Vagina (tissue), 2 donors: ENCODE results near the gene SUMF1. TPM values are rescaled to one million over a fixed set of nuclear protein-coding genes. Genes with fewer than 3 reads are reported as not detected.

ENCODE experiments used
- DNase-seq, 2 donors: peaks; one replicate each; pipeline ENCODE4 v3.0.0-alpha.2; 2017; ENCODE audit errors: extremely low spot score in 2 of 2
- H3K27ac ChIP-seq: fragments of 200-600 bp; sonication (generic); one replicate; pipeline ENCODE4 v1.5.1; 2019
- H3K27me3 ChIP-seq: fragments of 200-600 bp; sonication (generic); one replicate; pipeline ENCODE4 v1.5.1; 2019
- H3K36me3 ChIP-seq, 2 donors: fragments of 200-600 bp; sonication (generic); one replicate each; pipeline ENCODE4 v1.5.1; 2017 to 2019
- H3K4me1 ChIP-seq: fragments of 200-600 bp; sonication (generic); one replicate; pipeline ENCODE4 v1.5.1; 2019
- H3K4me3 ChIP-seq, 2 donors: fragments of 200-600 bp; sonication (generic); 1 replicate in 1 of 2; 2 replicates in 1 of 2; pipeline ENCODE4 v1.5.1; 2016 to 2019
- H3K9me3 ChIP-seq: fragments of 200-600 bp; sonication (generic); one replicate; pipeline ENCODE4 v1.5.1; 2019
- POLR2A ChIP-seq, 2 donors: fragments of 450-650 bp; IDR thresholded peaks; one replicate each; pipeline ENCODE4 v1.6.1; 2017; ENCODE audit warnings: antibody characterized with exemption in 2 of 2, mild to moderate bottlenecking in 2 of 2, moderate library complexity in 2 of 2
- POLR2AphosphoS5 ChIP-seq, 2 donors: sonication (generic); formaldehyde crosslinking; IDR thresholded peaks; one replicate each; pipeline ENCODE4 v1.9.0; 2017; ENCODE audit warnings: antibody characterized with exemption in 2 of 2, mild to moderate bottlenecking in 2 of 2, low read depth in 1 of 2; ENCODE audit not compliant: insufficient read depth in 1 of 2
- intact Hi-C: fragments of 100-400 bp; cut with DNase I; formaldehyde crosslinking; loops from one replicate; pipeline ENCODE4 v1.15.1; 2023
- total RNA-seq: library from RNA; depleted of rRNA; stranded (reverse); fragments of >200 nt; gene quantifications from one replicate; pipeline ENCODE4 v1.2.3, GENCODE V29; 2016
- TF ChIP-seq, protein P1 (sequence below), 3 experiments: fragments of 450-650 bp in 2 of 3; fragments of 200-600 bp in 1 of 3; sonication (generic) in 1 of 3; IDR thresholded peaks; one replicate each; pipeline ENCODE4 v1.5.1; 2017 to 2019; ENCODE audit warnings: antibody characterized with exemption in 3 of 3, mild to moderate bottlenecking in 2 of 3, moderate library complexity in 2 of 3

SUMF1 gene
- total RNA-seq, 1 donor from 2014 or later = 65.6 TPM

DNA sequence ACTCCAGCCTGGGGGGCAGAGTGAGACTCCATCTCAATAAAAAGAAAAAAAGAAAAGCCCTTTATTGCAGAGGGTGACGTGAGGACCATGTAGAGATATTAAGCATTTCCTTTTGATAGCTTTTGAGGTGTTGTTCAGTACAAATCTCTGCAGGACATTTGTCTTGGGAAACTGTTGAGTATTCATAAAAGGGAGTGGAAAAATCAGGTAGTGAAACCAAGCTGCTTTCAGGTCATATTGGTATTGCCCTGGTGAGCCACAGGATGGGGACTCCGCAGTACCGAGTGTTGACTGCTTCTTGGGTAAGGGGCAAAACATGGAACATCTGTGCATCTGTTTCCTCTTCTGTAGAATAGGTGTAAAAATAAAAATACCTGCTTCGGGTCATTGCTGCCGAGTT, 36.0 kb upstream of the SUMF1 start:
- no peak overlapping the region for H3K27ac ChIP-seq

DNA sequence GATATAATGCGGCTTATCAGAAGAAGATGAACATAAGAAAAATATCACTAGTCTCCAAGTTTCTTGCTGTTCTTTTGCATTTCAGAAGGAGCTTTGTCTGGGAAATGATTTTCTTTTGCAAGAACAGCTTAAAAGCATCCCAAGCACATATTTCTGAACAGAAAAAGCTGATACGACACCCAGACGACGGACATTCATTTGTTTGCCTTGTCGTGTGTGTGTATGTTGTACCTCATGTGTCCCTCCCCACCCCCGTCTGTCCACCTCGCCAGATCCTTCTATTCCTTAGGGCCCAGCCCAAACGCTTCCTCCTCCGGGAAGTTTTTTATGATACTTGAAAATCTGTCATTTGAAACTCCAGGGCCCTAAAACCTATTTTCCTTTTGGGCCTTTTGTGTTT, 34.9 kb upstream of the SUMF1 start:
- Histone ChIP-seq H3K4me3 (no peak overlapping the region), H3K9me3 (no peaks in the 10 kb centered on the region), H3K27me3 (no peaks in the 10 kb centered on the region), H3K4me1 (peaks cover 18% of the 10 kb centered on the region), H3K36me3 (no peaks in the 10 kb centered on the region), H3K27ac (no peak overlapping the region)
- no peak for DNase-seq
- no peak for TF ChIP-seq POLR2AphosphoS5 (IDR thresholded peaks at IDR 0.05; ENCODE audit: insufficient read depth in 1 of 2, low read depth in 1 of 2)
- no peak for TF ChIP-seq POLR2A (IDR thresholded peaks at IDR 0.05)
- TF ChIP-seq, protein P1, sequence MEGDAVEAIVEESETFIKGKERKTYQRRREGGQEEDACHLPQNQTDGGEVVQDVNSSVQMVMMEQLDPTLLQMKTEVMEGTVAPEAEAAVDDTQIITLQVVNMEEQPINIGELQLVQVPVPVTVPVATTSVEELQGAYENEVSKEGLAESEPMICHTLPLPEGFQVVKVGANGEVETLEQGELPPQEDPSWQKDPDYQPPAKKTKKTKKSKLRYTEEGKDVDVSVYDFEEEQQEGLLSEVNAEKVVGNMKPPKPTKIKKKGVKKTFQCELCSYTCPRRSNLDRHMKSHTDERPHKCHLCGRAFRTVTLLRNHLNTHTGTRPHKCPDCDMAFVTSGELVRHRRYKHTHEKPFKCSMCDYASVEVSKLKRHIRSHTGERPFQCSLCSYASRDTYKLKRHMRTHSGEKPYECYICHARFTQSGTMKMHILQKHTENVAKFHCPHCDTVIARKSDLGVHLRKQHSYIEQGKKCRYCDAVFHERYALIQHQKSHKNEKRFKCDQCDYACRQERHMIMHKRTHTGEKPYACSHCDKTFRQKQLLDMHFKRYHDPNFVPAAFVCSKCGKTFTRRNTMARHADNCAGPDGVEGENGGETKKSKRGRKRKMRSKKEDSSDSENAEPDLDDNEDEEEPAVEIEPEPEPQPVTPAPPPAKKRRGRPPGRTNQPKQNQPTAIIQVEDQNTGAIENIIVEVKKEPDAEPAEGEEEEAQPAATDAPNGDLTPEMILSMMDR (IDR thresholded peaks at IDR 0.05) = no peak
- intact Hi-C loops = loop anchor here (10.0 kb wide), 1 partner anchor 133 kb away; no protein-coding TSS in a partner anchor

More for the DNA sequence above, 36.0 kb upstream of the SUMF1 start:
- Histone ChIP-seq H3K36me3 (no peaks in the 10 kb centered on the region), H3K27me3 (no peaks in the 10 kb centered on the region), H3K4me1 (peaks cover 18% of the 10 kb centered on the region), H3K4me3 (no peak overlapping the region), H3K9me3 (no peaks in the 10 kb centered on the region)
- TF ChIP-seq, protein P1 (IDR thresholded peaks at IDR 0.05) = no peak
- intact Hi-C loops = loop anchor here (10.0 kb wide), 1 partner anchor 132 kb away; no protein-coding TSS in a partner anchor
- no peak for DNase-seq

DNA sequence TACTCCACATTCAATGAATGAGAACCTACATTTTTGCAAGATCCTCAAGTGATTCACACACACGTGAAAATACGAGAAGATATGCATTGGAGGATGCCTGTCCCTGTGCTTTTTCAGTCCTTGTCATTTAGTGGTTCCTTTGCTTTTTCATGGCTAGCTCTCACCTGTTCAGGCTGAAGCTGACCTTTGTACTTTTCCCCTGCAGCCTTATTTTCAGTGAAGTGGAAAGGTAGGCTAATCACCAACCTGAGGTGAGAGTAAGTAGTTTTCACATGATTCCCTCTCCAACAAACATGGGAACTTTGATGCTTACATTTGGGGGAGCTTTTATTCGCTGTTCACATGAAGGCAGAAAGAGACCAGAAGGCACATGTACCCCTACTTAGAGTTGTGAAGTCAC, 34.4 kb upstream of the SUMF1 start:
- intact Hi-C loops = loop anchor here (10.0 kb wide), 1 partner anchor 133 kb away; no protein-coding TSS in a partner anchor
- Histone ChIP-seq H3K9me3 (no peaks in the 10 kb centered on the region), H3K27ac (no peak overlapping the region), H3K27me3 (no peaks in the 10 kb centered on the region), H3K4me1 (peaks cover 20% of the 10 kb centered on the region), H3K4me3 (no peak overlapping the region), H3K36me3 (no peaks in the 10 kb centered on the region)
- no peak for TF ChIP-seq POLR2A (IDR thresholded peaks at IDR 0.05)
- no peak for TF ChIP-seq POLR2AphosphoS5 (IDR thresholded peaks at IDR 0.05; ENCODE audit: insufficient read depth in 1 of 2, low read depth in 1 of 2)
- TF ChIP-seq, protein P1 (IDR thresholded peaks at IDR 0.05) = no peak
- no peak for DNase-seq

DNA sequence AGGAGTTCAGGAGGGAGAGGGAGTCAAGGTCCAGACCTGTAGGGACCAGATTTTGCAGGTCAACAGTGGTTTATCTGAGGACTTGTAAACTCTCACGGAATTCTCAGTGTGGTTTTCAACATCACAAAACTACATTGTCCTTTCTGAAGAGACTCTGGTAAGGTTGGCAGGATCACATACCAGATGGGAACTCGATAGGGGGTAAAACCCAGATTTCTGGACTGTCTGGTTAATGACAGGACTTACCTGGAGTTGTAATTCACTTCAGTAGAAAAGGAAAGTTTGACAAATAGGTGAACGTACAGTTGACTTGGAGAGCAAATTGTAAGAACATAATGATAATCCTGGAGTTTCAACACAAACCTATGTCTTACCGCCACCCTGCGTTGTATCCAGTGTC, 31.4 kb upstream of the SUMF1 start:
- intact Hi-C loops = loop anchor here (10.0 kb wide), 1 partner anchor 144 kb away; no protein-coding TSS in a partner anchor
- Histone ChIP-seq H3K36me3 (no peaks in the 10 kb centered on the region), H3K4me3 (no peak overlapping the region), H3K9me3 (no peaks in the 10 kb centered on the region), H3K27me3 (no peaks in the 10 kb centered on the region), H3K4me1 (peaks cover 20% of the 10 kb centered on the region), H3K27ac (no peak overlapping the region)
- no peak for DNase-seq
- TF ChIP-seq, protein P1 (IDR thresholded peaks at IDR 0.05) = no peak
- TF ChIP-seq POLR2AphosphoS5 (IDR thresholded peaks at IDR 0.05; ENCODE audit: insufficient read depth in 1 of 2, low read depth in 1 of 2) (no peak), POLR2A (IDR thresholded peaks at IDR 0.05) (no peak)

DNA sequence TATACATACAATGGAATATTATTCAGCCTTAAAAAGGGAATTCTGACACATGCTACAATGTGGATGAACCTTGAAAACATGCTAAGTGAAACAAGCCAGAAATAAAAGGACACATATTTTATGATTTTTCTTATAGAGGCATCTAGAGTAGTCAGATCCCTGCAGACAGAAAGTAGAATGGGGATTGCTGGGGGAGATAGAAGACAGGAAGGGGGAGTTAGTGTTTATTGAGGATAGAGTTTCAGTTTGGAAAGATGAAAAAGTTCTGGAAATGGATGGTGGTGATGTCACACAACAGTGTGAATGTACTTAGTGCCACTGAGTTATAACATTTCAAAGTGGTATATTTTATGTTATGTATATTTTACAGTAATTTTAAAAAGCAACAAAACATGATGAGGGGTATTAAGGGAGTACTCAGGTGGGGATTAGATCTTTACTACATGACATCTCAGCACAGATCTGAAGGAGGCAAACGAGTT, 30.8 kb upstream of the SUMF1 start:
- no peak for DNase-seq
- H3K36me3 ChIP-seq = no peaks in the 10 kb centered on the region
- H3K9me3 ChIP-seq = no peaks in the 10 kb centered on the region
- H3K4me1 ChIP-seq = peaks cover 20% of the 10 kb centered on the region
- H3K27ac ChIP-seq = no peak overlapping the region
- H3K4me3 ChIP-seq = no peak overlapping the region
- H3K27me3 ChIP-seq = no peaks in the 10 kb centered on the region
- intact Hi-C loops = loop anchor here (10.0 kb wide), 1 partner anchor 143 kb away; no protein-coding TSS in a partner anchor
- TF ChIP-seq POLR2A (IDR thresholded peaks at IDR 0.05) (no peak), POLR2AphosphoS5 (IDR thresholded peaks at IDR 0.05; ENCODE audit: insufficient read depth in 1 of 2, low read depth in 1 of 2) (no peak)
- TF ChIP-seq, protein P1 (IDR thresholded peaks at IDR 0.05) = no peak
